PC-3 (cell line): ENCODE data around the gene PRKCSH.

Experiments
- CTCF ChIP-seq: fragments of 300-600 bp; sonication (generic); conservative IDR thresholded peaks from 2 replicates; pipeline ENCODE4 v1.5.1; 2017; ENCODE audit warnings: antibody characterized with exemption, low read depth, mild to moderate bottlenecking, low read length
- EZH2phosphoT487 ChIP-seq: fragments of 300-600 bp; sonication (generic); IDR thresholded peaks from 2 replicates; pipeline ENCODE4 v1.6.1; 2018; ENCODE audit warnings: mild to moderate bottlenecking, antibody characterized with exemption, low read length, borderline replicate concordance

- TF ChIP-seq CTCF, result no peak
- no peak for TF ChIP-seq EZH2phosphoT487
These were observed 33.5 kb upstream of the PRKCSH start for GRCh38 chr19:11401808-11402543.
